ENCODE results near the gene USP1. TPM values are rescaled to one million over a fixed set of nuclear protein-coding genes. Genes with fewer than 3 reads are reported as not detected.

The USP1 gene
- total RNA-seq, 2 donors from 2014 or later, result 19.8 to 27.9 TPM

DNA sequence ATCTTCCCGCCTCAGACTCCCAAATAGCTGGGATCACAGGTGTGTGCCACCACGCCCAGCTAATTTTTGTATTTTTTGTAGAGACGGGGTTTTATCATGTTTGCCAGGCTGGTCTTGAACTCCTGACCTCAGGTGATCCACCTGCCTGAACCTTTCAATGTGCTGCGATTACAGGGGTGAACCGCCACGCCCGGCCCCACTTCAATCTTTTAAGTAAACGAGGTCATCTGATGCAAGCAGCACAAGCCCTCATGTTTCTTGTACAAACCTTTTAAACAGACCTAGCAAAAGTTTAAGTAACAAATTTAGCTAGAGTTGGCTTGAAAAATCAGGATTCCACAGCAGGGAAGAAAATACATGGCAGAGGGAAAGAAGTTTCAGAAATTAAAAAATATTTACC lies 21.2 kb upstream of the USP1 start:
- Histone ChIP-seq H3K9me3 (no peaks in the 10 kb centered on the region), H3K27me3 (replicated peaks; ENCODE audit: insufficient read depth) (no peaks in the 10 kb centered on the region), H3K36me3 (no peaks in the 10 kb centered on the region), H3K4me3 (no peak overlapping the region), H3K27ac (no peak overlapping the region), H3K4me1 (ENCODE audit: control insufficient read depth in 1 of 2, low read depth in 2 of 2) (no peaks in the 10 kb centered on the region)
- no peak for ATAC-seq (ENCODE audit: insufficient number of reproducible peaks, low FRiP score, low read depth)
- DNase-seq (ENCODE audit: low spot score), result no peak
- TF ChIP-seq, protein P1, sequence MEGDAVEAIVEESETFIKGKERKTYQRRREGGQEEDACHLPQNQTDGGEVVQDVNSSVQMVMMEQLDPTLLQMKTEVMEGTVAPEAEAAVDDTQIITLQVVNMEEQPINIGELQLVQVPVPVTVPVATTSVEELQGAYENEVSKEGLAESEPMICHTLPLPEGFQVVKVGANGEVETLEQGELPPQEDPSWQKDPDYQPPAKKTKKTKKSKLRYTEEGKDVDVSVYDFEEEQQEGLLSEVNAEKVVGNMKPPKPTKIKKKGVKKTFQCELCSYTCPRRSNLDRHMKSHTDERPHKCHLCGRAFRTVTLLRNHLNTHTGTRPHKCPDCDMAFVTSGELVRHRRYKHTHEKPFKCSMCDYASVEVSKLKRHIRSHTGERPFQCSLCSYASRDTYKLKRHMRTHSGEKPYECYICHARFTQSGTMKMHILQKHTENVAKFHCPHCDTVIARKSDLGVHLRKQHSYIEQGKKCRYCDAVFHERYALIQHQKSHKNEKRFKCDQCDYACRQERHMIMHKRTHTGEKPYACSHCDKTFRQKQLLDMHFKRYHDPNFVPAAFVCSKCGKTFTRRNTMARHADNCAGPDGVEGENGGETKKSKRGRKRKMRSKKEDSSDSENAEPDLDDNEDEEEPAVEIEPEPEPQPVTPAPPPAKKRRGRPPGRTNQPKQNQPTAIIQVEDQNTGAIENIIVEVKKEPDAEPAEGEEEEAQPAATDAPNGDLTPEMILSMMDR (IDR thresholded peaks at IDR 0.05), result no peak

DNA sequence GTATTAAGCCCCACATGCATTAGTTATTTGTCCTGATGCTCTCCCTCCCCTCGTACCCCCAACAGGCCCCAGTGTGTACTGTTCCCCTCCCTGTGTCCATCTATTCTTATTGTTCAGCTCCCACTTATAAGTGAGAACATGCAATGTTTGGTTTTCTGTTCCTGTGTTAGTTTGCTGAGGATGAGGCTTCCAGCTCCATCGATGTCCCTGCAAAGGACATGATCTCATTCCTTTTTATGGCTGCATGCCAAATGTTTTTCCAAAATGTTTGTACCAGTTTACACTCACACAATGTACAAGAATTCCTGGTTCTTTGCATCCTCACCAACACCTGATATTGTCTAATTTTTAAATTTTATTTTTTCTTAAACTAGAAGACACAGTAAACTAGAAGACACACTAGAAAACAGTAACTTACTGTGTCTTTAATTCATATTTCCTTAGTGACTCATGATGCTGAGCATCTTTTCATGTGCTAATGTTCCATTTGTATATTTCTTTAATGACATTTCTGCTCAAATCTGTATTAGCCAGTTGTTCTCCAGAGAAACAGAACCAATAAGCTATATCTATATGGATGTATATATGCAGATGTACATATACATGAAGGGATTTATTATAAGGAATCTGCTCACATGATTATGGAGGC lies 19.4 kb upstream of the USP1 start:
- H3K4me1 ChIP-seq (ENCODE audit: control insufficient read depth in 1 of 2, low read depth in 2 of 2), result no peaks in the 10 kb centered on the region
- no peaks in the 10 kb centered on the region for H3K9me3 ChIP-seq
- no peak overlapping the region for H3K4me3 ChIP-seq
- TF ChIP-seq, protein P1 (IDR thresholded peaks at IDR 0.05), result no peak
- ATAC-seq (ENCODE audit: insufficient number of reproducible peaks, low FRiP score, low read depth) (no peak), DNase-seq (ENCODE audit: low spot score) (no peak)
- H3K27ac ChIP-seq, result no peak overlapping the region
- H3K36me3 ChIP-seq, result no peaks in the 10 kb centered on the region
- H3K27me3 ChIP-seq (replicated peaks; ENCODE audit: insufficient read depth), result no peaks in the 10 kb centered on the region

DNA sequence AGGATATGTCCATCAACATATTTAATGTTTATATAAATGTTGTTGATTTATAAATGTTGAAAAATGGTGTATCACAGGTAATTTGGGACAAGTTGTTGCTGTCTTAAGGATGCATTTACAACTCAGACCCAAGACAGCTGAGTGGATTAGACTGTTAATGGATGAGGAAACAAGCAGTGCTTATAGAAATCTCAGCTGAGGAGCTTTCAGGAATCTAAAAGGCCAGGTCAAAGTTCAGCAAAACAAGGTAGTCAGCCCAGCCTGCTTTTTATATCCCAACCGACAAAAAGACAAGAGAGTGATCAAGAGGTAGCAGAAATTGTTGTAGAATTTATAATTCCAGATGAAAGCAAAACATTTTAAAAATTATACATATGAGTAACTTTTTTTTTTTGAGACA lies 16.6 kb upstream of the USP1 start:
- TF ChIP-seq, protein P1 (IDR thresholded peaks at IDR 0.05), result no peak
- Histone ChIP-seq H3K4me3 (no peak overlapping the region), H3K9me3 (no peaks in the 10 kb centered on the region), H3K27ac (no peak overlapping the region), H3K27me3 (replicated peaks; ENCODE audit: insufficient read depth) (no peaks in the 10 kb centered on the region), H3K4me1 (ENCODE audit: control insufficient read depth in 1 of 2, low read depth in 2 of 2) (no peaks in the 10 kb centered on the region), H3K36me3 (no peaks in the 10 kb centered on the region)
- DNase-seq (ENCODE audit: low spot score) (no peak), ATAC-seq (ENCODE audit: insufficient number of reproducible peaks, low FRiP score, low read depth) (no peak)

DNA sequence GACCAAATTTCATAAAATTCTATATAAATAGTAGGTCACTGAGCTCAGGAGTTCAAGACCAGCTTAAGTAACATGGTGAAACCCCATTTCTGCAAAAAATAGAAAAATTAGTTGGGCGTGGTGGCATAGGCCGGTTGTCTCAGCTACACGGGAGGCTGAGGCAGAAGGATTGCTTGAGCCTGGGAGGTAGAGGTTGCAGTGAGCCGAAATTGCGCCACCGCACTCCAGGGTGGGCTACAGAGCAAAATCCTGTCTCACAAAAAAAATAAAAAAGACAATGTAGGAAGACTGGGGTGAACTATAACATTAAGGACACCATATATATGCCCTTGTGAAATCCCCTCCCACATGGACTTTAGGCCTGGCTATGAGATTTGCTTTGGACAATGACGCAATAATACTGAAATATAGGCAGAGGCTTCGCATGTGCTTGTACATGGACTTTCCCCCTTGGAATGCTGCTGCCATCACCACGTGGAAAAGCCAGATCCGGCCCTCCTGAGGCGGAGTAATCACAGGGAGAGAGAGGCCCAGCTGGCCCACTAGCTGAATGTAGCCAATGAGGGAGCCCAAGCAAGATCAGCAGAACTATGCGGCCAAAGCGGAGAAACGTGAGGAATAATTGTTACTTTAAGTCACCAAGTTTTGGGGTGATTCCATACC lies 13.1 kb upstream of the USP1 start:
- no peak overlapping the region for H3K4me3 ChIP-seq
- TF ChIP-seq, protein P1 (IDR thresholded peaks at IDR 0.05), result no peak

DNA sequence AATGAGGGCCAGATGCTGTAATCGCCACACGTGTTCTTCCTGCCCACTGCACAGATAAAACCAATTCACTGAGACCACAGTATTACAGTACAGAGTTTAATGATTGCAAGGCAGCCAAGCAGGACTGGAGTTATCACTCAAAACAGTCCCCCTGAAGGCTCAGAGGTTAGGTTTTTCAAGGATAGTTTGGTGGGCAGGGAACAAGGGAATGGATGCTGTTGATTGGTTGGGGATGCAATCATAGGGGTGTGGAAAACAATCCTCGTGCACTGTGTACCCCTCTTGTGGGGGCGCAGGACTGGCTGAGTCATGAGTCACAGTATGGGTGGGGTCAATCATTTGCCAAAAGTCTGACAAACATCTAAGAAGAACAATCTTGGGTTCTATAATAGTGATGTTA lies 12.4 kb upstream of the USP1 start:
- Histone ChIP-seq H3K27ac (no peak overlapping the region), H3K27me3 (replicated peaks; ENCODE audit: insufficient read depth) (no peaks in the 10 kb centered on the region), H3K4me1 (ENCODE audit: control insufficient read depth in 1 of 2, low read depth in 2 of 2) (no peaks in the 10 kb centered on the region), H3K9me3 (no peaks in the 10 kb centered on the region), H3K4me3 (no peak overlapping the region), H3K36me3 (no peaks in the 10 kb centered on the region)
- DNase-seq (ENCODE audit: low spot score) (no peak), ATAC-seq (ENCODE audit: insufficient number of reproducible peaks, low FRiP score, low read depth) (no peak)
- TF ChIP-seq, protein P1 (IDR thresholded peaks at IDR 0.05), result no peak

More for the DNA sequence above, 13.1 kb upstream of the USP1 start:
- DNase-seq (ENCODE audit: low spot score), result no peak
- H3K36me3 ChIP-seq, result no peaks in the 10 kb centered on the region
- no peaks in the 10 kb centered on the region for H3K9me3 ChIP-seq
- H3K4me1 ChIP-seq (ENCODE audit: control insufficient read depth in 1 of 2, low read depth in 2 of 2), result no peaks in the 10 kb centered on the region
- H3K27ac ChIP-seq, result no peak overlapping the region
- no peak for ATAC-seq (ENCODE audit: insufficient number of reproducible peaks, low FRiP score, low read depth)
- no peaks in the 10 kb centered on the region for H3K27me3 ChIP-seq (replicated peaks; ENCODE audit: insufficient read depth)
